GM10248 (cell line): ENCODE measurements around the gene RAMACL.

Source experiments
- CTCF ChIA-PET: fragments of 300-600 bp; sonication (Branson Sonifier 250); formaldehyde crosslinking; extraction: SDS; loops from one replicate; lab custom pipeline; 2021; ENCODE audit warnings: antibody characterized with exemption; lab: Yijun Ruan, JAX
- POLR2A ChIA-PET: fragments of 350-650 bp; sonication (Branson Sonifier 250); formaldehyde crosslinking; extraction: SDS; loops from one replicate; lab custom pipeline; 2020; ENCODE audit warnings: antibody characterized with exemption; lab: Yijun Ruan, JAX
- DNase-seq: peaks from one replicate; pipeline ENCODE4 v3.0.0; 2012; ENCODE audit errors: extremely low spot score
- TF ChIP-seq, protein P1 (sequence below): IDR thresholded peaks from 2 replicates; pipeline ENCODE4 v1.5.1; 2012; ENCODE audit warnings: mild to moderate bottlenecking, low read depth; ENCODE audit errors: extremely low read depth, missing control alignments, control extremely low read depth

RAMACL gene

DNA sequence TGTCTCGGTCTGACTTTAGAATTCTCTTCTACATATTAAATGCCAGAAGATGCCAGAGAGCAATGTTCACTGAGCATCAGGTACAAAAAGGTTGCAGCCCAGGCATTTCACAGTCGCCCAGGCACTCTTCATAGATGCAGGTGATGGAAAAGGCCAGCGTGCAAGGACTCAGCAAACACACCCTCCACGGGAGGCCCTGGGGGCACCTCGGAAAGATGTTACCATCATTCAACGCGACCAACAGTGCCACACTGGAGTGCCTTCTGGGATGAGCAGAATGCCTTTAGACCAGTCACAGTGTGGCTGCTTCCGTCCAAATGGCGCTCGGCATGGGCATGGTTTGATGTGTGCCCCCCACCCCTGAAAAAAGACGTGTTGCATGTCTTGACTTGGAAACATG lies 4.5 kb upstream of the RAMACL start:
- TF ChIP-seq, protein P1, sequence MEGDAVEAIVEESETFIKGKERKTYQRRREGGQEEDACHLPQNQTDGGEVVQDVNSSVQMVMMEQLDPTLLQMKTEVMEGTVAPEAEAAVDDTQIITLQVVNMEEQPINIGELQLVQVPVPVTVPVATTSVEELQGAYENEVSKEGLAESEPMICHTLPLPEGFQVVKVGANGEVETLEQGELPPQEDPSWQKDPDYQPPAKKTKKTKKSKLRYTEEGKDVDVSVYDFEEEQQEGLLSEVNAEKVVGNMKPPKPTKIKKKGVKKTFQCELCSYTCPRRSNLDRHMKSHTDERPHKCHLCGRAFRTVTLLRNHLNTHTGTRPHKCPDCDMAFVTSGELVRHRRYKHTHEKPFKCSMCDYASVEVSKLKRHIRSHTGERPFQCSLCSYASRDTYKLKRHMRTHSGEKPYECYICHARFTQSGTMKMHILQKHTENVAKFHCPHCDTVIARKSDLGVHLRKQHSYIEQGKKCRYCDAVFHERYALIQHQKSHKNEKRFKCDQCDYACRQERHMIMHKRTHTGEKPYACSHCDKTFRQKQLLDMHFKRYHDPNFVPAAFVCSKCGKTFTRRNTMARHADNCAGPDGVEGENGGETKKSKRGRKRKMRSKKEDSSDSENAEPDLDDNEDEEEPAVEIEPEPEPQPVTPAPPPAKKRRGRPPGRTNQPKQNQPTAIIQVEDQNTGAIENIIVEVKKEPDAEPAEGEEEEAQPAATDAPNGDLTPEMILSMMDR, result no peak
- DNase-seq, result no peak
- ChIA-PET POLR2A (no interaction called here), CTCF (no interaction called here)

- ChIA-PET POLR2A (no interaction called here), CTCF (interaction anchor here (1.2 to 1.4 kb wide), 3 partner anchors 10 to 33 kb away, joined by 3 to 4 read pairs (median 3); no protein-coding TSS in a partner anchor)
- TF ChIP-seq, protein P1, result no peak
- DNase-seq, result no peak
These were observed 3.5 kb upstream of the RAMACL start for GRCh38 chr6:166589786-166590574.

GRCh38 chr6:166589337-166589731 lies 2.9 kb upstream of the RAMACL start:
- ChIA-PET CTCF (interaction anchor here (1.2 to 1.4 kb wide), 3 partner anchors 10 to 33 kb away, joined by 3 to 4 read pairs (median 3); no protein-coding TSS in a partner anchor), POLR2A (no interaction called here)
- TF ChIP-seq, protein P1, result no peak
- DNase-seq, result peak; percentile 38

- DNase-seq, result peak; percentile 49
- CTCF ChIA-PET, result interaction anchor here (1.2 to 1.4 kb wide), 3 partner anchors 11 to 34 kb away, joined by 3 to 4 read pairs (median 3); no protein-coding TSS in a partner anchor
- POLR2A ChIA-PET, result no interaction called here
- TF ChIP-seq, protein P1, result no peak
These were observed 2.3 kb upstream of the RAMACL start for GRCh38 chr6:166588691-166589336.

GRCh38 chr6:166587631-166588413 lies 1.3 kb upstream of the RAMACL start:
- CTCF ChIA-PET, result no interaction called here
- DNase-seq, result peak; percentile 80
- POLR2A ChIA-PET, result no interaction called here
- TF ChIP-seq, protein P1, result no peak
